Measurements from ENCODE around the gene RNF113A. TPM values are rescaled to one million over a fixed set of nuclear protein-coding genes. Genes with fewer than 3 reads are reported as not detected.
"Not testable (repeated sequence)": the region's sequence is repeated elsewhere in the genome, so short reads cannot be mapped to it uniquely, and the experiment has no call there.

Gene RNF113A
- total RNA-seq, 1 experiment from 2014 or later, result 19.0 TPM

- H3K36me3 Mint-ChIP-seq (ENCODE audit: insufficient read depth, unreplicated experiment), result peaks cover 1% of the 10 kb centered on the region
- ChIA-PET POLR2A (interaction anchor here (0.9 to 1.1 kb wide), 2 partner anchors 9 to 35 kb away, joined by 3 read pairs; partner anchors contain the start of gene RPL39), CTCF (interaction anchor here (0.6 kb wide), 1 partner anchor 44 kb away, joined by 3 read pairs; no protein-coding TSS in a partner anchor)
- H3K4me1 Mint-ChIP-seq (ENCODE audit: insufficient read depth, unreplicated experiment), result no peaks in the 10 kb centered on the region
- TF ChIP-seq, protein P1, sequence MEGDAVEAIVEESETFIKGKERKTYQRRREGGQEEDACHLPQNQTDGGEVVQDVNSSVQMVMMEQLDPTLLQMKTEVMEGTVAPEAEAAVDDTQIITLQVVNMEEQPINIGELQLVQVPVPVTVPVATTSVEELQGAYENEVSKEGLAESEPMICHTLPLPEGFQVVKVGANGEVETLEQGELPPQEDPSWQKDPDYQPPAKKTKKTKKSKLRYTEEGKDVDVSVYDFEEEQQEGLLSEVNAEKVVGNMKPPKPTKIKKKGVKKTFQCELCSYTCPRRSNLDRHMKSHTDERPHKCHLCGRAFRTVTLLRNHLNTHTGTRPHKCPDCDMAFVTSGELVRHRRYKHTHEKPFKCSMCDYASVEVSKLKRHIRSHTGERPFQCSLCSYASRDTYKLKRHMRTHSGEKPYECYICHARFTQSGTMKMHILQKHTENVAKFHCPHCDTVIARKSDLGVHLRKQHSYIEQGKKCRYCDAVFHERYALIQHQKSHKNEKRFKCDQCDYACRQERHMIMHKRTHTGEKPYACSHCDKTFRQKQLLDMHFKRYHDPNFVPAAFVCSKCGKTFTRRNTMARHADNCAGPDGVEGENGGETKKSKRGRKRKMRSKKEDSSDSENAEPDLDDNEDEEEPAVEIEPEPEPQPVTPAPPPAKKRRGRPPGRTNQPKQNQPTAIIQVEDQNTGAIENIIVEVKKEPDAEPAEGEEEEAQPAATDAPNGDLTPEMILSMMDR (IDR thresholded peaks at IDR 0.05; ENCODE audit: unreplicated experiment), result no peak
- no peak overlapping the region for H3K4me3 Mint-ChIP-seq (ENCODE audit: unreplicated experiment)
- H3K27me3 Mint-ChIP-seq (ENCODE audit: insufficient read depth, unreplicated experiment), result peaks cover 9% of the 10 kb centered on the region
- no peak overlapping the region for H3K27ac Mint-ChIP-seq (ENCODE audit: low read depth, unreplicated experiment)
- intact Hi-C loops (cut with micrococcal nuclease), result no loop called here
- no TSS peak for BruUV-seq (replicated peaks)
- no peaks in the 10 kb centered on the region for H3K9me3 Mint-ChIP-seq (ENCODE audit: unreplicated experiment)
- peak; percentile 19 for DNase-seq (ENCODE audit: unreplicated experiment)
Measured at GRCh38 chrX:119826399-119826959, 45.1 kb downstream of the RNF113A start.

DNA sequence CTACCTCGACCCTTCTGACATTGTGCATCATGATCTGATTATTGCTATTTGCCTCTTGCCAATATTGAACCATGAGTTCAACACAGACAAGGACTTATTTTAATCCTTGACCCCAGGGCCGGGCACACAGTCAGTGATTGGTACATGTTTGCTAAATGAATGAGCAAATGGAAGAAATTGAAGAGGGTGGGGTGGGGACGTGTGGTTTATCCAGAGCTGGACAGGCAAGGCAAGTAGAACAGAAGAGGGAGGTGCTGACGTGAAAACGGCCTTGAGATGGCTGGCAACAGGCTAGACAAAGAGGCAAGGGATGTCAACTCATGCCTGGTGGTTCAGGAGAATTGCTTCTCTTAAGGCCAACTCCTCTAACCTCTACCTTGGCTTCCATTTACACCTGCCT, 47.3 kb downstream of the RNF113A start:
- DNase-seq (ENCODE audit: unreplicated experiment); CTCF ChIA-PET; H3K4me1 Mint-ChIP-seq (ENCODE audit: insufficient read depth, unreplicated experiment); H3K27me3 Mint-ChIP-seq (ENCODE audit: insufficient read depth, unreplicated experiment); H3K4me3 Mint-ChIP-seq (ENCODE audit: unreplicated experiment); H3K27ac Mint-ChIP-seq (ENCODE audit: low read depth, unreplicated experiment); POLR2A ChIA-PET; H3K36me3 Mint-ChIP-seq (ENCODE audit: insufficient read depth, unreplicated experiment); BruUV-seq (replicated peaks); H3K9me3 Mint-ChIP-seq (ENCODE audit: unreplicated experiment); intact Hi-C loops (cut with micrococcal nuclease): not testable (repeated sequence)

- peaks cover 17% of the 10 kb centered on the region for H3K27me3 Mint-ChIP-seq (ENCODE audit: insufficient read depth, unreplicated experiment)
- BruUV-seq (replicated peaks); H3K27ac Mint-ChIP-seq (ENCODE audit: low read depth, unreplicated experiment); intact Hi-C loops (cut with micrococcal nuclease); H3K36me3 Mint-ChIP-seq (ENCODE audit: insufficient read depth, unreplicated experiment); DNase-seq (ENCODE audit: unreplicated experiment); H3K9me3 Mint-ChIP-seq (ENCODE audit: unreplicated experiment); CTCF ChIA-PET; H3K4me1 Mint-ChIP-seq (ENCODE audit: insufficient read depth, unreplicated experiment); H3K4me3 Mint-ChIP-seq (ENCODE audit: unreplicated experiment): not testable (repeated sequence)
- POLR2A ChIA-PET, result interaction anchor here (0.9 to 1.3 kb wide), 2 partner anchors 12 to 30 kb away, joined by 4 to 5 read pairs; no protein-coding TSS in a partner anchor
Measured at GRCh38 chrX:119821703-119822102, 49.8 kb downstream of the RNF113A start.

Other genes with a start within 250 kb of the RNF113A start
- gene SEPTIN6, start 178.6 kb downstream of the RNF113A start, total RNA-seq (2022), result 3.8 and 4.7 TPM in 2 replicates
- not detected in 2 replicates for gene SOWAHD, start 113.1 kb downstream of the RNF113A start, total RNA-seq (2022)
- gene RPL39, start 80.1 kb downstream of the RNF113A start, total RNA-seq (2022), result 1,826 and 1,944 TPM in 2 replicates
- 17.4 and 18.5 TPM in 2 replicates for gene UPF3B, start 18.8 kb downstream of the RNF113A start, total RNA-seq (2022)
- 76.7 and 82.8 TPM in 2 replicates for gene NDUFA1, start 99 bp upstream of the RNF113A start, total RNA-seq (2022)
- gene AKAP14, start 24.2 kb upstream of the RNF113A start, total RNA-seq (2022), result not detected in 2 replicates
- gene NKAP, start 72.0 kb upstream of the RNF113A start, total RNA-seq (2022), result 10.4 and 13.8 TPM in 2 replicates
- gene RHOXF2B, start 206.0 kb upstream of the RNF113A start, total RNA-seq (2022), result not detected in 2 replicates
- not detected in 2 replicates for gene RHOXF1, start 244.2 kb upstream of the RNF113A start, total RNA-seq (2022)